ENCODE measurements around the gene TBL1X.

TBL1X gene

DNA sequence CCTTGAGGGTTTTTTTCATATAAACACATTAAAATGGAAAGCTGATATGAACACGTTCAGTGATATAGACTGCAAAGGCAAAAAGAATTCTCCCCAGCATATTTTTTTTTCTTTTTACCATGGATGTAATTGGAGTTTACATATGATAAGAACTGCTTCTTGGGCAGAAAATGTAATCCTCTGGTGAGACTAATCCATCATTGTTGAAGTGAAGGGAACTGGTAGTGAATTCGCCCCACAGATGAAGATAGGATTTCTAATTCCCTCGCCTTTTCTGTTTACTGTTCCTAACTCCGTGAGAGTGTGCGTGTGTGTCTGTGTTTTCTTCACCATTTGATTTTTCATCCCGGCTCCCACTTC lies 211.9 kb downstream of the TBL1X start:
- DNase-seq: no peak

GRCh38 chrX:9677098-9677739 lies 212.4 kb downstream of the TBL1X start:
- peak; percentile 28 for DNase-seq

DNA sequence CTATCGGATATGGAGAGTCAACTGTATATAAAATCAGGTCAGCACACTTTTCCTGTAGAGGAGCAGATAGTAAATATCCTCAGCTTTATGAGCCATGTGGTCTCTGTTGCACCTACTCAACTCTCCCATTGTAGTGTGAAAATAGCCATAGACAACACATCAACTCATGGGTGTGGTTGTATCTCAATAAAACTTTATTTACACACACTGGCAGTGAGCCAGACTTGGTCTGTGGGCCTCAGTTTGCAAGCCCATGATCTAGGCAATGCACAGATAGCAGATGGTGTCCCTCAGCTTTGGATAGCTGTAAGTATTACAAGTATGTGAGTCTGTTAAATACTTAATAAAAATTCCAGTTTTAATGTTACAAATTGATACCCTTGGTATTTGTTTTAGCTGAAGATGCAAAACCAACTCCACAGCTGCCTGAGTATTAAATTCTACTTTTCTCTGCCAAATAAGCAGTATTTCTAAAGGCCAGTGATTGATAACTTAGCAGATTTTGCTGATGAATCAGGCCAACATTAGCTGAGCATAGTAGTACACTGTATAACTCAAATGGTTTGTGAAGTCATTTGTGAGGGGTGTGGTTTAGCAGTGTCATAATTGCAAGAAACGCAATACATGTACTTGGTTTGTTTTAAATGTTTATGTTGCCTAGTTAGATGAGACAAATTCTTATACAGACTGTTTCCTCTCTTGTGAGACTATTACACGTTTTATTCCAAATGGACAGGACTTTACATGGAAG lies 213.5 kb downstream of the TBL1X start:
- no peak for DNase-seq

DNA sequence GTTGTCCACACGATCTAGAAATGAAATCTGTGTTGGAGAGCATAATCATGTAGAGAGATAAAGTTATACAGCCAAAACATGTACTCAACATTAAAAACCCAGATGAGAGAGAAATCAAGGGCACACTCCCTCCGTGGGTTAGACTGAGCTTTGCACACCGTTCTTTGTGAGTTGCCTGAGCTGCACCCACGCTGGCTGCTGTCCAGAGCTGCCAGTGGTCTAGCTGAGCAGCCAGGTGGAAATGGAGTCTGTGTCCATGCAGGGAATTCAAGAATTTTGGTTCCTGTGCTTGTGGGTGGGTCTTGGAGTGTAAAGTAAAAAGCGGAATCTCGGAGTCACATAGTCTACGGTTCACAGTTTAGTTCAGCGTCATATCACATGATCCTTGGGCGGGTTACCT lies 216.2 kb downstream of the TBL1X start:
- DNase-seq: no peak

- no peak for DNase-seq
Observed at GRCh38 chrX:9681422-9681821, 216.6 kb downstream of the TBL1X start.

GRCh38 chrX:9682456-9682855 lies 217.6 kb downstream of the TBL1X start:
- DNase-seq: no peak

DNA sequence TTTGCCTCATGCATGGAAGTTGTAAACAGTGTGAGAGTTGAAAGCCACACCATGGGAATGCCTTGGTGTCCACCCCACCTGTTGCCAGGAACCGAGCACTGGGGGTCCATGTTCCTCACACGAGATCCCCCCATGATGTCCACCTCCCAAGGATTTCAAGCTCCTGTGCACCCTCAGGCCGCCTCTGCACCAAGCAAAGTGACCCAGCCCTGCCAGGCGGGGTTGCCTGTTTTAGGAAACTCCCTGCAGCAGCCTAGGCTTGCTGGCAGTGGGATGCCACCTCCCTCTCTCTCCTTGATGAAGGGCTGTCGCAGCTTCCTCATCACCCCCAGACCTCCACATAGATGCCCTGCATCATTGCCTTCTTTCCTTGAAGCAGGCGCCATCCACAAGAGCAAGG lies 218.0 kb downstream of the TBL1X start:
- no peak for DNase-seq

GRCh38 chrX:9683350-9683749 lies 218.5 kb downstream of the TBL1X start:
- DNase-seq: no peak

- no peak for DNase-seq
Observed at GRCh38 chrX:9687899-9688298, 223.0 kb downstream of the TBL1X start.

DNA sequence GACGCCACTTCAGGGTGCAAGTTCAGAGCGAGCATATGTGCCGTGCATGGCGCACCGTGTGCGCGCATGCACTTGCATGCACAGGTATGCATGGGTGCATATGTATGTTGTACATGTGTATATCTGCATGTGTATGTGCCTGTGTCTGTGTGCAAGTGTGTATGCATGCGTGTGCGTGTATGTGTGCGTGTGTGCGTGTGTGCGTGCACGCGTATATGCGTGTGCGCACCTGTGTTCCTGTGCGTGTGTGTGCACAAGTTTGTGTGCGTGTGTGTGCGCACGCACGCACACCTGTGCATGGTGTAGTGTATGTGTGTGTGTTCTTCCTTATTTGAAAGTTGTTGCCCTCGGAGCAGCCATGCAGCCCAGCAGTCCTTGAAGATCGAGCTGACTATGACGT lies 224.0 kb downstream of the TBL1X start:
- DNase-seq: no peak

- no peak for DNase-seq
Observed at GRCh38 chrX:9690046-9690445, 225.2 kb downstream of the TBL1X start.

DNA sequence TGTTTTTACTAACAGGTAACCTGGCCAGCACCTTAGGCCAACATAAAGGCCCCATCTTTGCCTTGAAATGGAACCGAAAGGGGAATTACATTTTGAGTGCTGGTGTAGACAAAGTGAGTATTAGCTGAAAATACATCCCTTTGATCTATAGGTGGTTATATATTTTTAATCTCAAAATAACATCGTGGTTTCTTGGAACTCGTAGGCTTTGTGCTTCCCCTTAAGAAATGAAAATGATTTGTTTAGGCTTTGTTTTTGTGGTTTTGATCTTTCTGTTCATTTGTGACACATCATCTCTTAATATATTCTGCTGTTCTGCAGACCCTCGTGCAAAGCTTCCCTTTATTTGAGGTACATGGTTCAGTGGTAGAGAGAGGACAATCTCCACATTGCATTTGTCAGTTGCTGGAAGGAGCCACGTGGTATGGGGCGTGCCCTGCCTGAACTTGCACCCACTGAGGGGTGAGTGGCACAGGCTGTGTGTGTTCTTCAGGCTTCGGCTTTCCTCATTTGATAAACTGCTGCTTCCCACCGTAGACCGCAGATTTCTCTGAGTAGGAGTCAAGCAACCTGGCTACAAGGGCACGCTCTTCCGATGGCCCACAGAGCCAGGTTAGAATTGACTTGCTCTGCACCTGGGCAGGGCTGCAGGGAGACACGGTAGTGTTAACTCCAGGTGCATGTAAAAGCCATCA lies 228.6 kb downstream of the TBL1X start:
- DNase-seq: no peak

GRCh38 chrX:9698576-9698975 lies 233.7 kb downstream of the TBL1X start:
- no peak for DNase-seq

GRCh38 chrX:9700555-9700954 lies 235.7 kb downstream of the TBL1X start:
- DNase-seq: no peak

DNA sequence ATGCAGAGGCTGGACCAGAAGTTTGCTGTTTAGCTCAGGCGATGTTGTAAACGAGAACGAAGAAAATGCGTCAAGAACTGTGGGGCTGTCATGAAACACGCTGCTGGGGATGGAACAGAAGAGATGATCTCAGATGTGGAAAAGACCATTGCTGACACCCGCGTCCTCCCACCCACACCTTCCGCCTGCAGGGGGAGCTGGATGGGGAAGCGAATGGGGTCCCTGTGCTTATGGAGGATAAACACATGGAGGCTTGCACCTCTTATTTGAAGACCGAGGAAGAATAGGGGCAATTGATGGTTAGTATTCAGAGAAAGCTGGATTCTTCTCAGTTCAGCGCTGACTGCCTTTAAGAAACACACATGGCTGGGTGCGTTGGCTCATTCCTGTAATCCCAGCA lies 236.9 kb downstream of the TBL1X start:
- no peak for DNase-seq

DNA sequence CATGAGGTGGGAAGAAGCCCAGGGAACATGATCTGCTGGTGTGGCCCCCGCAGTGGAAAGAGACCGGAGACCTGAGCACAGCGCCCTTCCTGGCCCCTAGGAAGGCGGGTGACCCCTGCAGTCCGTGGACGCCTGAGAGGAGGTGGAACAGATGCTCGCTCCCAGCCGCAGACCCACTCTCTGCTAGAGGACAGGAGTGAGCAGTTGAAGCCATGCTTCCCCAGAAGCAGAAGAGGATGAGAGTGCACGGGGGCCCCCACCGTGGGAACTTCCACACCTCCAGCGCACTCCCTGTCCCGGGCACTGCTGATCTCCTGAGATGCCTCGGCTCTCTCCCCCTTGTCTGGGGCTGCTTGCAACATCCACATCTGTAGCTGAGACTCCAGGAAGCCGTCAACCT lies 238.5 kb downstream of the TBL1X start:
- no peak for DNase-seq

- DNase-seq: no peak
Observed at GRCh38 chrX:9704876-9705465, 240.1 kb downstream of the TBL1X start.

DNA sequence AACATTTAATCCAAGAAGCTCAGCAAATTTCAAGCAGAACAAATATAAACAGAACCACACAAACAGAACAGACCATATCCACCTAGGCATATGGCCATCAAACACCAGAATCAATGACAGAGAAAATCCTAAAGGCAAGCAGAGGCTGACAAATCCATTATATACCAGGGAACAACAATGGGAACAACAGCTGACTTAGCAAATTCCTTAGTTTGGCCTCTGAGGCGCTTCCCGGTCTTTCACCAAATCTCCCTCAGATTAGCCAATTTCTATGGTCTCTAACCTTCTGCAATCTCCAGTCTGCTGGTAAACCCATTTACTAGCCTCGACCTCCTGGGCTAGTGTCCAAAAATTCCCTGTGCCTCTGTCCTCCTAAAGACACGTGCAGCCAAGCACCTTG lies 241.6 kb downstream of the TBL1X start:
- no peak for DNase-seq

- DNase-seq: no peak
Observed at GRCh38 chrX:9707306-9708033, 242.6 kb downstream of the TBL1X start.

- no peak for DNase-seq
Observed at GRCh38 chrX:9708086-9708485, 243.2 kb downstream of the TBL1X start.

DNA sequence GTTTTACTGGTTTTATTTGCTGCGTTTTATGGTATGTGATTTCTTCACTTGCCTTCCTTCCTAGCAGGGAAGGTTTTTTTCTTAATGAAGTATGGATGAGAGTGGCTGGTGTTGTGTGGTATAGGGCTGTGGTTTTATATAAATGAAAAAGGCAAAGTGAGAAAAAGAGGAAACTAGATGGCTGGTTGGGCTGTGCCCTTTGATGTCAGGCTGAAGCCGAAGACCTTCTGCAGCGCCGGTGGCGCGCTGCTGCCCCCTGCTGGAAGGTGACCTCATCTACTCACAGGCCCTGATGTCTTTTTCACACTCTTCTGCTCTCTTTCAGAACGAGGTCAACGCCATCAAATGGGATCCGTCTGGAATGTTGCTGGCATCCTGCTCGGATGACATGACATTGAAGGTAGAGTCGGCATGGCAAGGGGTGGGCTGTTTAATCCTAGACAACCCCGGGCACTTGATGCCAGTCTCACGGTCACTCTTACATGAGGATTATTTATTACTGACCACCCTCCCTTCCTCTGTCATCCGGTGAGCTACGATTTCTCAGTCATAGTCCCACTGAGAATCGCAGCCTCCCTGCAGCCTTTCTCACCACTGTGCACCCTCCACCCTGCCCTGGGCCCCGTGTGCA lies 244.2 kb downstream of the TBL1X start:
- DNase-seq: peak; percentile 86

DNA sequence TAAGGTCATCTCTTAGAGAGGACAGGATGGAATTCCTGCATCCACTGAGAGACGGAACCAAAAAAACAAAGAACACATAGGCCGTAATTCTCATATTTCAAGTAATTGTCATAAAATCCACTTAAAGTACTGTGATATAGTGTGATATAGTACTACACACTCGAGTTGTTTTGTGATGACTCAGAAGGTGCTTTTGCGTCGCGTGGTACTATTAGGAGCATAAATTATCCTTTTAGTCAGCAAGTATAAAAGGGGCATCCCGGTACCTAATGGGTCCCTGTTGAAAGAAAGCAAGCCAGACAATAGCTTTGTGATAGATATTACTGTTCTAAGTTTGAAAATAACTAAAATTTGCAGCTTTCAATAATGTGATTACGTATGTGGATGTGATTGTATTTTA lies 245.5 kb downstream of the TBL1X start:
- DNase-seq: no peak

DNA sequence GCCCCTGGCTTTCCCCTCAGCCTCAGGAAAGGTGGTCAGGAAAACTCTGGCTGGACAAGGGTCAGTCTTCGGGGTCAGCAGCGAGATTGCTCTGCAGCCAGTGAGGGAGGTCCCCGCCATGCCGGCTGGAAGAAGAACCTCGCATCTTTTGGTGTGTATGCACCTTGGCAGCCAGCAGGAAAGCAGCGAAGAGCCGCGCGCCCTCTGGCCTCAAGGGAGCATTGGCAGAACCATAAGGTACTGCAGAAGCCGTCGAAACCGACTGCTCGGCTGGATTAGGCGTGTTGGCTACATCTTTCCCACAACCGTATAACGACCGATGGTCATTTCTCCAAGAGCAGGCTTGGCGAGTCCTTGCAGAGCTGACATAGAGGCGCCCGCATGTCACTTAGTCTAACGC lies 252.5 kb downstream of the TBL1X start:
- DNase-seq: no peak
